NCI-H187 (cell line): Measurements from ENCODE around the gene CHN1.

ENCODE experiments used
- DNase-seq, 2 experiments: peaks; one replicate each; lab custom pipeline; 2025; lab: John Stamatoyannopoulos, UW

CHN1 gene

DNA sequence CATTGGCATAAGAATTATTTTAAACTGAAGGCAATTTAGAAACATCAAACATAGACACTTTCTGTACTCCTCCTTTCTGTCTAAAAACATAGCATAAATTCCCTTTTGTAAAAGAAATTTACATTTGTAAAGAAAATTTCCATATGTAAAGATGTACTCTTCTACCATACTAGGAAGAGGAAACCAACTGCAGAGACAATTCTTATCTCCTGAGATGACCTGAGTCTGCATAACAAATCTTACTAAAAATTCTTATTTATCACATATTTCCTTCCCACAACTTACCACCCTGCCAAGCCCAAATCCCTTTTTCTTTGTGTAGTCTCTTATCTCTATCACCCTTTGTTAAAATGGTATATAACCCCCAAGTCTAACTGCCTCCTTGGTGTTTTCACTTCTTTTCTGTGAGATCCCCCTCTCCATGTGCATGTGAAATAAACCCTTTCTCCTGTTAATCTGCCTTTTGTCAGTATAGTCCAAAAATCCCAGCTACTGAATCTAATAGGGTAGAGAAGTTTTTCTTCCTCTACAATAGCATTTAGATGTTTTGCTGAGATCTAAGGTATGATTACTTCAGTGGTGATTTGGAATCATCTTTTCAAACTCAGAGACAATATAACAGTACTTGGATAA lies 81.0 kb downstream of the CHN1 start:
- DNase-seq: no peak

DNA sequence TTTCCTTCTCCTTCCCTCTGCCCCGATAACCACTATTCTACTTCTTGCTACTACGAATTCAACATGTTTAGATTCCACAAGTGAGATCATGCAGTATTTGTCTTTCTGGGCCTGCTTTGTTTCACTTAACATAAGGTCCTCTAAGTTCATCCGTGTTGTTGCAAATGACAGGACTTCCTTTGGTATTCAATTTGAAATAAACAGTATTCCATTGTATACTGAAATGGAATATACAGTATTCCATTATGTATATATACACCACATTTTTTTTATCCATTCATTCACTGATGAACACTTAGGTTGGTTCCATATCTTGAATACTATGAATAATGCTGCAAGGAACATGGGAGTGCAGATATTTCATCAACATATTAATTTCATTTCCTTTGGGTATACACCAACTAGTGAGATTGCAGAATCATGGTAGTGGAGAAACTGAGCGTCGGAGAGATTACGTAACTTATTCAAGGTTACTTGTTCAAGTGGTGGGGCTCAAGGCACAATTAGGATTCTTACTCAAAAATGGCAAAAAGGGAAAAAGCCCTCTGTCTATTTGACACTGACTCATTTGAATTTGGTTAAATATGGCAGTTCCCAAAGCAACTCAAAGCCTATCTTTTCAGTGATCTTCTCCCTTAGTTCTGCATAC lies 85.1 kb downstream of the CHN1 start:
- DNase-seq: no peak

GRCh38 chr2:174918886-174919526 lies 86.2 kb downstream of the CHN1 start:
- DNase-seq: no peak

- no peak for DNase-seq
Observed at GRCh38 chr2:174916270-174916930, 88.8 kb downstream of the CHN1 start.

DNA sequence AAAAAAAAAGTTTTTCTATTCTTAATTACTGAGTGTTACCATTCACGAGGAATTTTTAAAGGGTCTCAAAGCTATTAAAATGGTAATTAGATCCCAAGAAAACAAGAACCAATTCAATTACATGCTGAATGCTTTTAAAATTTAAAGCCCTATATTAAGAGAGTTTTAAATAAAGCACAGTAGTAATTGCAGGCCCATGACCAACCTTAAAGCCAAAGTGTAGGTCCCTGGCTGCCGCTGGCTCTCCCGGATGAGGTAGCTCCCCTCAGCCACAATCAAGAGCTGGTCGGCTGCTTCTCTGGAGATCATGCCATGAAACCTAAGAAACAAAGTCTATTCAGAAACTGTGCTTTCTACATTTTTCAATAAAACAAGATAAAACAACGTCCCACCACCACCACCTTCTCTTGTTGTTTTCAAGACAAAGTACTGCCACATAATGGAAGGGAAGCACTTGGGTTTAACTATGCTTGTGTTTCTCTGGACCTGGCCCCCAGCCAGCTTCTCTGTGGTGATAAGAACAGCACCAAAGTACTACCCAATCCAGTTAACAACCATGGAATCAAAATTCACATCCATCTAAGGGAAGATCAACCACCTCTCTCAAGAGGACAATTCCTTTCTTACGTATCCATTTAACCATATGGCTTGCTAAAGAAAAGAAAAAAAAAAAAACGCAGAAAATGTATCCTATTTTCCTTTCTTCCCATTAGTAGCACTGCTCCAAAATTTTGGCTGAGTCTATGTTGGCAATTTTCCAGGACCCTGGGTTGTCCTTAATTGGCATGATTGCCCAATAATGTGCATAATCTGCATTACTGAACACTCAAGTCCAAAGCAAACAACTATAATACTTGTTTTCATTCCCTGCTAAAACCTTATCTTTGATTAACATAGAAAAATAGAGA lies 90.1 kb downstream of the CHN1 start:
- no peak for DNase-seq

DNA sequence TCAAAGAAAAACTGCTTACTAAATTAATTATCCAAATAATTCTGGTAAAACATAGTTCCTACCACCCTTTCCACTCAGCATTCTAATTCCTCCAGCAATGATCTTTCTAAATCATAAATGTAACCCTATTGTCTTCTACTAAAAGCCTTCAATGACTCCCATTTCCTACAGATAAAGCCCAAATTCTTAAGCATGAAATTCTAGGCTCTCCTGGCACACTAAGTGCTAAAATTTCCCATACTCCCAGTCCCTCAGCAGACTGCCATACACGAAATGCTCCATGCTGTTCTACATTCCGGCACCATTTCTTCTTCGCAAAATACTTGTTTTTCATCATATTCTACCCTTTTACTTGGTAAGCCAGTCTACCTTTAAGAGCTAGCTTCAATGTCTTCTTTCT lies 96.9 kb downstream of the CHN1 start:
- DNase-seq: no peak

- no peak for DNase-seq
Observed at GRCh38 chr2:174903264-174903556, 102.0 kb downstream of the CHN1 start.

GRCh38 chr2:174902506-174903263 lies 102.5 kb downstream of the CHN1 start:
- no peak for DNase-seq

DNA sequence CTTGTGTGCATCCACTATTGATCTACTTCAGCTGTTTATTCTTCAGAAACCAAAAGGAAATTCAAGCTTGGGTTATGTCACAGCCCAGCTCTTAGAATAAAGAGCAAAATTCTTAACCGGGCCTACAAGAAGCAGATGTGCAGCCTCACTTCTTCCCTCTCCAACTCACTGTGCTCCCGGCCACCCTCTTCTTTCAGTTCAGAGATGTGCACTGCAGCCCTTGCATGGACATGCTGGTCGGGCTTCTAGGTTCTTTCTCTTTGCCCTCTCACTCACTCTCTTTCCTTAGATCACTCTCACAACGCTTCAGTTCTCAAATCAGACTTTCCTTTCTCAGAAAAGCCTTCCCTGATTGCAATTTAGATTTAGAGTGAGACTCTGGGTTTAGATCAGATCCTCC lies 104.1 kb downstream of the CHN1 start:
- DNase-seq: no peak

GRCh38 chr2:174897286-174897685 lies 107.9 kb downstream of the CHN1 start:
- DNase-seq: no peak

DNA sequence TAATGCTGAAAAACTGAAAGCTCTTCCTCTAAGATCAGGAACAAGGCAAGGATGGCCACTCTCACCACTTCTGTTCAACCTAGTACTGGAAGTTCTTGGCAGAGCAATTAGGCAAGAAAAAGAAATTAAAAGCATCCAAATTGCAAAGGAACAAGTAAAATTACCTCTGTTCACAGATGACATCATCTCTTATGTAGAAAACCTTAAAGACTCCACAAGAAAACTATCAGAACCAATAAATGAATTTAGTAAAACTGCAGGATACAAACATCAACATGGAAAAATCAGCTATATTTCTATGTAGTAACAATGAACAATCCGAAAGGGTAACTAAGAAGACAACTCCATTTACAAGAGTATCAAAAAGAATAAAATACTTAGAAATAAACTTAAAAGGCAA lies 112.2 kb downstream of the CHN1 start:
- DNase-seq: no peak

GRCh38 chr2:174892546-174892945 lies 112.6 kb downstream of the CHN1 start:
- DNase-seq: no peak

- DNase-seq: no peak
Observed at GRCh38 chr2:174888646-174889271, 116.4 kb downstream of the CHN1 start.

GRCh38 chr2:174888146-174888545 lies 117.0 kb downstream of the CHN1 start:
- DNase-seq: no peak

DNA sequence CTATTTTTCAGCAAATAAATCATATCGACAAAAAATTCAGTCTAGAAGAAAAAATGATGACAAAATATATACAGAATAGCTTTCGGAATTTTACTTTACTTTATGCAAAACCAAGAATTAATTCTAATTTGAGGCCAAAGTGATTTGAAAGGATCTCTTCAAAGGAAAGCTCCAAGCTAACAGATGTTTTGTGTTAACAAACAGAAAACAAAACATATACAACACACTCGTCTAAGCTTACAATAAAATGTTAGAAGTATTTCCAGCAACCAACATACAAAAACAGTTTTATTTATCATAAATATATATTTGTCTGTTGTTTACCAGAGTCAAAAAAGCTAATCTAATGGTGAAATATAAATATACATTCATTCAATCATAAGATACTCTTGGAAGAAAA lies 122.8 kb downstream of the CHN1 start:
- DNase-seq: no peak

DNA sequence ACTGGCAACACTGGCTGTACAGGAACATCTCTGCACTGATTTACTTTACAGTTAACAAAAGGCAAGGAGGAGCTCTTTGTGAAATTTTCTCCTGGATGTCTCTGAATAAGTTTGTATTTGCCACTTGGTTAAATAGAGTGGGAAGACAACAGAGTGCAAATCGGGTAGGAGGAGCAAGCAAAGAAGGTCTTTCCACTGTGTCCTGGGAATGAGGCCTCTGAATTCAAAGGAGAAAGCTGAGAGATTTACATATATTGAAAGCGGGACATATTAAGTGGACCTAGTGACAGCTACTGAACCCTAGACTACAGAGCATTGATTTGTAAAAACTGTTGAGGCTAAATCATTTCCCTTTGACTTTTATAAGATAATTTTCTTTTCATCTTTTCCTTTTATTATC lies 123.5 kb downstream of the CHN1 start:
- no peak for DNase-seq

DNA sequence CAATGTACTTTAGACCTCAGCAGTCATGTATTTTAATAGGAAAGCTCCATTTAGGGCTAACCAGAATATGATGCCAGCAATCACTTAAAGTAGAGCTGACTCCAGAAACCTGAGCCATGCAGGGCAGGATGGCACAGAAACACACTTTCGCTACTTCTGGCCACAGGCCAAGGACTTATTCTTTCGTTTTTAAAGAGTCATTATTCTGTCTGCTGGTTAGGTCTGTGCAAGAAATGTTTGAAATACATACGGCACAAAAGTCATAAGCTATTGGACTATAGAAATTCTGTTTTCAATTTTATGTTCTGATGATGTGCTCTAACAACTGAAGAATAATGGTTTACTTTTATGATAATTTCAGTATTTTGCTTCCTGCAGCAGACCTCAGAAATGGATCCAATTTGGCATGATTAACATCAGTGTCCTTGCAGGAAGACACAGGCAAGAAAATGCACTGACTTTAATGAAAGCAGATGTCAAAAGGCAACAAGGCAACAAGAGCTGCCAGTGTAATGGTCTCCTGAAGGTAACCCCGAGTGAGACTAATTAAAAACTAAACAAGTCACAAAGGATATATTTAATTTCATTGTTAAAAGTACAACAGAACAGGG lies 126.5 kb downstream of the CHN1 start:
- DNase-seq: no peak

GRCh38 chr2:174877751-174878150 lies 127.4 kb downstream of the CHN1 start:
- DNase-seq: no peak

- no peak for DNase-seq
Observed at GRCh38 chr2:174877301-174877700, 127.9 kb downstream of the CHN1 start.

GRCh38 chr2:174874085-174874484 lies 131.1 kb downstream of the CHN1 start:
- DNase-seq: no peak

GRCh38 chr2:174873471-174873870 lies 131.7 kb downstream of the CHN1 start:
- DNase-seq: no peak
